Tongue (tissue), 2 donors: Measurements from ENCODE around the gene RAB11FIP3. TPM values are rescaled to one million over a fixed set of nuclear protein-coding genes. Genes with fewer than 3 reads are reported as not detected.

Experiments used
- DNase-seq: peaks from one replicate; pipeline ENCODE4 v3.0.0-alpha.2; 2015
- total RNA-seq: library from RNA; depleted of rRNA; stranded (reverse); fragments of >200 nt; gene quantifications from one replicate; pipeline ENCODE4 v1.2.3, GENCODE V29; 2014

RAB11FIP3 gene
- total RNA-seq, 1 donor from 2014 or later: 39.2 TPM

DNA sequence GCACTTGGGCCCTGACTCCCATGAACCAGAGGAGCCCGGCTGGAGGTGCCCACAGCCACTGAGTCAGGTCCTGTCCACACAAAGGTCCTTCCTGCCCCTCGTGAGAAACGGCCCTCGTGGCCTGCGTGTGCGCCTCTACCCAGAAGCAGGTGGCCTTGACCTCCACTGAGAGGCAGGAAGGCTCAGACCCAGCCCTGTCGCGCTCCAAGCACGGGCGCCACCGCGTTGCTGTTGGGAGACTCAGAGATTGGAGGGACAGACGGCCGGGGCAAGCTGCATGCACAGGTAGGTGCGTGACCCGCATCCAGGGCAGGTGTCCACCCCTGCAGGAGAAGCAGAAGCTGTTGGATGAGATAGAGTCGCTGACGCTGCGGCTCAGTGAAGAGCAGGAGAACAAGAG is 94.0 kb downstream of the RAB11FIP3 start:
- DNase-seq: no peak

- DNase-seq: no peak
Observed at GRCh38 chr16:519841-520687, 94.6 kb downstream of the RAB11FIP3 start.

- DNase-seq: no peak
Observed at GRCh38 chr16:520847-521246, 95.4 kb downstream of the RAB11FIP3 start.

GRCh38 chr16:521381-522210 is 96.1 kb downstream of the RAB11FIP3 start:
- no peak for DNase-seq

DNA sequence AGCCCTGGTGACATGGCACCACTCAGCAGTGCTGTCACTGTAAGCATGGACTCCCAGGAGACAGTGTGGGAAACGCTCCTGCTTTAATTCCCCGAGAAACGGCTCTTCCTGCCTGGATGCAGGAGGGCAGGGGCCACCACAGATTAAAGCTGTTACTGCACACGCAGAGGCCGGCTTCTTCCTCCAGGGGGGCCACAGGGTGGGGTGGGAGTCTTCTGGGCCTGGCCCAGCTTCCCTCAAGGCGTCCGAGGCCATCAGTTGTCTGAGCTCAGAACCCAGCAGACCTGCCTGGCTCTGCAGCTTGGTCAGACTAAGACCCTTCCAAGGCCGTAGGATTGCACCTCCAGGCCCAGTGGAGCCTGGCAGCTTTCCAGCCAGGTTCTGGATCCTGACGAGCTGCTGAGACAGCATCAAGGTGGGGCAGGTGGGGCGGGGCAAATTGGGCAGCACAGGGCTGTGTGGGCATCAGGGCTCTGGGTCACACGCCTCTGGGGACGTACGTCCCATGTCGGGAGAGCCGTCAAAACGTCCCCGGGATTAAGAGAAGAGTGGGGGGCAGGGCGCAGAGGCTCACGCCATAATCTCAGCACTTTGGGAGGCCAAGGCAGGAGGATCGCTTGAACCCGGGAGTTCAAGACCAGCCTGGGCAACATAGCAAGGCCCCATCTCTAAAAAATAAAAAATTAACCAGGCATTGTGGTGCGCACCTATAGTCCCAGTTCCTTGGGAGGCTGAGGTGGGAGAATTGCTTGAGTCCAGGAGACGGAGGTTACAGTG is 97.1 kb downstream of the RAB11FIP3 start:
- DNase-seq: no peak

GRCh38 chr16:523097-523741 is 97.8 kb downstream of the RAB11FIP3 start:
- DNase-seq: no peak

- no peak for DNase-seq
Observed at GRCh38 chr16:524274-525040, 99.0 kb downstream of the RAB11FIP3 start.

GRCh38 chr16:525123-525519 is 99.7 kb downstream of the RAB11FIP3 start:
- no peak for DNase-seq

DNA sequence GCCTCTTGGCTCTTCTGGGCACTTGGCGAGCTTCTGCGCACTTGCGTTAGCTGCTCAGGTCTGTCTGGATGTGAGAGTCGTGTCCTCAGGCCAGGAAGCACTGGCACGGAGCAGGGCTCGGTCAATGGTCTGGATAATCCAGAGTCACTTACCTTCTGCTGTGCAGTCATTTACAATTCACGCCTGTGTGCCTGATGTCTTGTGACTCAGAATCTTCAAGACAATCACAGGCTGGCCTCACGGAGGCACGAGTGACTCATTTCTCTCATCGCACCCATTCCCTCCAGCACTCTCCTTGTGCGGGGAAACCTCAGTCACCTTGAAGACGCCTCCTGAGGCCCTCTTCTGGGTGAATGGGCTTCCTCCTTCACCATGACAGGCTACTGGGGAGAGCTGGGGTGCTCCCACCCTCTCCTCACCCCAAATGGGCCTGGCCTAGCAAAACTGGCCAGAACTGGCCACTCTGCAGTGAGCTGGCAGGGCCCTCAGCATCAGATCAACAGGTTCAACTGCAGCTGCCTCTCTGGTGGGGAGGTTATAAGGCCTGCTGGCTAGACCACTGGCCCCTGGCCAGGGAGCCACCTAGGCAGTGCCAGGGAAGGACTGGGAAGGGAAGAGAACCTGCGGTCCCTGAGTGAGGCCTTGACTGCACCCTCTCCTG is 100.2 kb downstream of the RAB11FIP3 start:
- no peak for DNase-seq

DNA sequence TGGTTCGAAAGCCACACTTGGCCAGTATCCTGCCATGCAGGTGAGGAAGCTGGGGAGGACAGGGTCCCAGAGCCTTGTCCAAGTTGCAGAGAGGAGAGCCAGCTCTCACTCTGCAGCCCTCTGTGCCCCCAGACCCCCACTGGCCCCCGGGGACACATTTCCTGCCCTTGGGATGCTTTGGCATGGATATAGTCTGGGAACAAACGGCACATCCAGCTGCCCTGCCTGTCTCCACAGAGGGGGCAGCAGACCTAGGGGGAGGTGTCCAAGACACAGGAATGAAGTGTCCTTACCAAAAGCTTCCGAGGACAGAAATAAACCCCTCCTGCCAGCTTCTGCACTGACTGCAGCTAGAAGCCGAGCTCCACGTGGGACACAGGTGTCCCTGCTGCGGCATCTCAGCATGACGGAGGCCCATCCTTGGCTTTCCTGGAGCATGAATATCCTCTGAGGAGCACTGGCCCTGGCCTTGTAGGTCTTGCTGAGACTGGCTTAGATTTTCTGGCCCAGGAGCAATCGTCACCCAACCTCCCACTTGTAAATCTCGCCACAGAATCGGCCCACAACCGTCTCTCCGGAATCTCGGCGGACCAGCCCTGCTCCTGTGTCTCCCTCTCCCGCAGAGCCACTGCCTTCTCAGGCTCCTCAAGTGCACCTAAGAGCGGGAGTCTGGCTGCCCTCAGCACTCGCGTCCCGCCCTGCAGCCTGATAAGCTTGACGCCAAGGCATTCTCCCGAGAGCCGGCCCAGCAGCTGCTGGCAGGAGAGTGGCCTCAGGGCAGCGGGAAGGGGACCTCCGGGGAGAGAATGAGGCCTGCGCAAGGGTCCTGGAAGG is 100.9 kb downstream of the RAB11FIP3 start:
- peak; percentile 77 for DNase-seq

DNA sequence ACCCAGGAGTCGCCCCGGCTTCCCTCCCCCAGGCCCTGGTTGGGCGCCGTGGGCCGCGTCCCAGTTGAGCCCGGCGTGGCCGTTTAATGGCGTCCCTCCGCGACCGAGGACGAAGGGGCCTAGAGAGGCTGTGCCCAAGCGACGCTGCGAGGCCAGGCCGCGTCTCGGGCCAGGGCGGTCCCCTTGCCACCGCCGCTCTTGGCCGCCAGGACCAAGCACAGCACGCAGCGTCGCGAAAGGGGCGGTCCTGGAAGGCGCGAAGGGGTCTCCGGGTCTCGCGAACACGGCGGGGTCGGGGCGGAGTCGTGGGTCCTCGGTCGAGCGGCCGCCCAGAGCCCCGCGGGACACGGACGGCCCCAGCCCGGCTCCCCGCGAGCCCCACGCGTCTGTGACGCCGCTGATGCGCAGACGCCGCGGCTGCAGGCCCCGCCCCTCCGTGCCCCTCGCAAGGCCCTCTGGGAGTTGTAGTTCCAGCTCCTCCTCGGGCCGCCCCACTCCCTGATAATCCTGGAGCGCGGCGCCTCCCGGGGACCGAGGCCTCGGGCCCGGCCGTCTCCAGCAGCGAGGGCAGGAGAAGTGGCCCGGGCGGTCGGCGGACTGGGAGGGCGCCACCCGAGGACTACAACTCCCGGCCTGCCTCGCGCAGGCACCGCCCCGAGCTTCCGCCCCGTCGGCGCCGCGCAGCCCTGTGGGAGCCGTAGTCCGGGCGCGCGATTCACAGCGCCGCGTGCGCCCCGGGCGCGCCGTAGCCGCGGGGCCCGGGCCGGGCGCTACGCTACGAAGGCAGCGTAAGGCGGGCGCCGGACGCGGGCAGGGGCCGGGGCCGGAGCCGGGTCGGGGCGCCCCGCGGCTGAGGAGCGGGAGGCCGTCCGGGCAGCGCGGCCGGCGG is 101.8 kb downstream of the RAB11FIP3 start, which contains the start of gene CAPN15:
CAPN15 (plus strand) TSS at position 698 of the 889 bp plus-strand sequence. CDS start 19,127 bp downstream, outside the sequence.
- peak; percentile 95 for DNase-seq

- DNase-seq: no peak
Observed at GRCh38 chr16:528111-529011, 102.9 kb downstream of the RAB11FIP3 start.

GRCh38 chr16:529012-529575 is 103.6 kb downstream of the RAB11FIP3 start:
- no peak for DNase-seq

- DNase-seq: no peak
Observed at GRCh38 chr16:530111-530817, 104.8 kb downstream of the RAB11FIP3 start.

DNA sequence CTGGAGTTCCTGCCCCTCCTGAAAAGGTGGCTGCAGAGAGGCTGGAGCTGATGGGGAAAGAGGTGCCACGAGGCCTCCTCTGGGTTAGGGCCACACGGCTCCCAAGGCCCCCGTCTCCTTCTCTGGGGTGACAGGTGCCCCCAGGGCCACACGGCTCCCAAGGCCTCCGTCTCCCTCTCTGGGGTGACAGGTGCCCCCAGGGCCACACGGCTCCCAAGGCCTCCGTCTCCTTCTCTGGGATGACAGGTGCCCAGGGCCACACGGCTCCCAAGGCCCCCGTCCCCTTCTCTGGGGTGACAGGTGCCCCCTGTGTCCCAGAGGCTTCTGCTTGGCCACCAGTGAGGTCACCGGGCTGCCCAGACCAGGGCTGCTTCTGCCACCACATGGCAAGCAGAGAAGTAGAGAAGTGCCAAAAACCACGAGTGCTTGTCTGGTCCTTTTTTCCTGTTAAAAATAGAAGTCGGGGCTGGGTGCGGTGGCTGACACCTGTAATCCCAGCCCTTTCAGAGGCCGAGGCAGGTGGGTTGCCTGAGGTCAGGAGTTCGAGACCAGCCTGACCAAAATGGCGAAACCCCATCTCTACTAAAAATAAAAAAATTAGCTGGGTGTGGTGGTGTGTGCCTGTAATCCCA is 106.2 kb downstream of the RAB11FIP3 start:
- DNase-seq: no peak
